GOT3 (cell line): Measurements from ENCODE around the gene PATJ.

Source experiments
- DNase-seq: peaks from one replicate; lab custom pipeline; 2025; ENCODE audit warnings: mixed read lengths; lab: John Stamatoyannopoulos, UW

The PATJ gene

DNA sequence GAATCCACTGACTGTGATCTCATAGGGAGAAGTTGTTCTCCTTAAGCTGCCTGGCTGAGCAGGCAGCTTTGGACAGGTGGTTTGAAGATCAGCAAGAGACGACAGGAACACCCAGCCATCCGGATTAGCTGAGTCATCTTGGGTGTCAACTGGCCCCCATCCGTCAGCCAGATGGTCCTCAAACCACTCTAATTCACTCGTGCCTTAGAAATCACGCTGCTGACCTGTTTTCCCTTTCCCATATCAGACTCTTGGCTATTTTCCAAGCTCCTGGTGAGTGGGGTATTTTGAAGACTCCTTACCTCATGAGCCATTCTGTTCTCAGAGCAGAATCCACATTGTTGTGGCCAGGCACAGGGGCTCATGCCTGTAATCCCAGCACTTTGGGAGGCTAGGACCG, 303.3 kb downstream of the PATJ start:
- DNase-seq, result no peak

DNA sequence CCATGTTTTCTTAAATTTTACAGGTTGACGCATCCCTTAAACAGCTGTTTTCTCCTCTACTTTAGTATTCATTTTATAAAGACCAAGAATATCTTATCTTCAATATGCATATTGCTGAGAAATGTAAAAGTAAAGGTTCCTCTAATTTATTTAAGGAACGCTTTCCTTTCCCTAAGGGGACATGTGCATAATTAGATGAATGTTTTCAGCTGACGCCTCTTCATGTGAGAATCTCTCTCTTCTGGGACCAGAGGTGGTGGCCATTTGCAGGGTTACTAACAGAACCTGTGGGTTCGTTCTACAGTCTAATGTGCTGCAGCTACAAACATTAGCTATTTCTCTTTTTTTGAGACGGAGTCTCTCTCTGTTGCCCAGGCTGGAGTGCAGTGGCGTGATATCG, 304.6 kb downstream of the PATJ start:
- DNase-seq, result no peak

DNA sequence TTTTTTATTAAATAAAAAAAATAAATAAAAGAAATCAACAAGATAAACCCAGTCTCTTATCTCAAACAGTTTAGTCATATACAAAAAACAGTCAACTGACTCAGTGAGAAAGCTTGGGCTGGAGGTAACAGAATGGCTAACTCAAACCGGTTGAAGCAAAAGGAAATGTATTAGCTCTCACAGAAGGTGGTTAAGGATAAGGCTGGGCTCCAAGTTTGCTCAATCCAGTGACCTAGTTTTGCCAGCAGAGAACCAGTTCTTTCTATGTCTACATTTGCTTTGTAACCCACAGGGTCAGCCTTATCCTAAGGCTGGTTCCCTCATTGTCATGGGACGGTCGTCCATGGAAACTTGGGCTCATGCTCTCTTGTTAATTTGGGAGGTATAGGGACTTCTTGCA, 307.9 kb downstream of the PATJ start:
- DNase-seq, result no peak

DNA sequence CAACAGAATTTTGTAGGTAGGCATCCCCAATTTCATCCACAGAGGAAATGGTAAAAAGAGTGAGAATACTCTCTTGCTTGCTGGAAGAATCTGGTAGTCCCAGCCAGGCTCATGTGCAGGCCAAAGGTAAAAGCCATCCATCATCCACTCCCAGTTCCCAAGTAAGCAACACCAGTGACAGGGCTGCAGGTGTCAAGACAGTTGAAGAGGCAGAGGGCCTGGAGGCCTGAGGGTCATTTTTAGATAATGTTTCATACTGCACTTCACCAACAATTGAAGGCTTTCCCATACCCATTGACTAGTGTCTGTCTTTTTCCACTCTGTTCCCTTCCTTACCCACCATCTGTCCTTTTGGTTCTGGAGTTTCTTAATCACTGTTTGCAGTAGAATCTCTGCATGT, 310.7 kb downstream of the PATJ start:
- DNase-seq, result no peak

DNA sequence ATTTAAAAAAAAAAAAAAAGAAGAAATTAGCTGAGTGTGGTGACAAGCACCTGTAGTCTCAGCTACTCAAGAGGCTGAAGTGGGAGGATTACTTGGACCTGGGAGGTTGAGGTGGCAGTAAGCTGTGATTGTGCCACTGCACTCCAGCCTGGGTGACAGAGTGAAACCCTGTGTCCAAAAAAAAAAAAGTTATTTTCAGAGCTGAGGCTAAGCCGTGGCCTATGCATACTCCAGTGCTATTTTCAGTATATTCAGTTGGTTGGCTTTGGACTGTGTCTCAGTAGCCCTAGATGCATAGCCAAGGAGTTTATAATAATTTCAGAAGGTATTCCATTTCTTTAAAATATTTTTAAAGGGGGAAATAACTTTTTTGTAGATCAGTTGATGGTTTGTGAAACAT, 311.9 kb downstream of the PATJ start:
- DNase-seq, result no peak

DNA sequence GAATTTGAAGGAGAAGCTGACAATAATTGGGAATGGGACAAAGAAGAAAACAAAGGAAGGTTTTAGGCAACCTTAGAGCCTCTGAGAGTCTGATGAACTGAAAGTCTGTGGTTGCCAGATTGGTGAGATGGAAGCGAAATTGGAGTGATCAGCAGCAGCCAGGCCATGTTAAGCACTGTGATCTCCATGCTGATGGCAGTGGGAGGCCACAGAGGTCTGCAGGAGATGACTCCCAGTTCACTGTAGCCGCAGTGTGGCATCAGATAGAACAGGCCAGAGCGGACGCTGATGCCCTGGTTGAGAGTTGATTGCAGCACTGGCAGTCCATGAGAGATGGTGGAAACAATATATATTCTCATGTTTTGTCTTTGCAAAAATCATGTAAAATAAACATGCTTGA, 314.9 kb downstream of the PATJ start:
- no peak for DNase-seq

DNA sequence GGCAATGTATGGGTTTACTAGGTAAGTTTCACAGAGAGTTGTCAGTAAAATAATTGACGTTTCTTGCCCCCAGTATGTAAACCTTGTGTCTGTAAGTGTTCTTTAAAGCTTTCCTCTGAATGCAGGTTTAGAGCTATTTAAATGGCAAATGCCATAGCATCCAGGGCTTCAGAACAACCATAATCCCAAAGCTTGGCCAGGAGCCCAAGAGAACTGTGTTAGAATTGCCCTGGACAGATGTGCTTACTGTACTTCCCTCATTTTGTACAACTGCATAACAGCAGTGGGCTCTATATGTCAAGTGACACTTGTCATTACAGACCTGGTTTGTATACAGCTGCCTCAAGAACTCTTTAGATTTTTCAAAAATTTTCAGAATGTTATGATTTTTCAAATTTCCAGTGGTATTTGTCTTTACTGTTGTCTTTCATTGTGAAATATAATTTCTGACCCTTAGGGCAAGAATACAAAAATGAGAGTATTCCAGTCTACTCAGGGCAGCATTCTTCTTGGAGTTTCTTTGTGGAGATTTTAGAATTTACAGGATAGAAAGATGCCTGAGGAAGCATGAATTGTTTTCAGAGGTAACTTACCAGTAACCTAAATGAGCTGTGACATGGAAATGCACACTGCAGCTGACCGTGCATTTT, 315.5 kb downstream of the PATJ start:
- DNase-seq, result no peak

DNA sequence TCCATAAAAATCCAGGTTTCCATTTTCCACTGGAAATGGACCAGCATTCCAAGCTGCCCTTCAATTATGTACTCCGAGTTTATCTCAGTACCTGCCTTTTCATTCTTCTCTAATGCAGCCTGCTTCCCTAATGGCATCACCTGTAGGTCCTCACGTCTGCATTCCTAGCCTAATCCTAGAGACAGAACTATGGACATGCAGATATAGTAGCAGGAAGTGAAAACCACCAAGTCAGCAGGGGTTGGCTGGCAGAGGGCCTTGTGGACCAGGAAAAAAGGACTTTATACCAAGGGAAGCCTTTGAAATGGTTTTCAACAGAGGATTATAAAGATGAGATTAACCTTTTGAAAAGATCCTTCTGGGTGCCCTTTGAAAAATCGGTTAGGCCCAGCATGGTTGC, 316.7 kb downstream of the PATJ start:
- DNase-seq, result no peak

DNA sequence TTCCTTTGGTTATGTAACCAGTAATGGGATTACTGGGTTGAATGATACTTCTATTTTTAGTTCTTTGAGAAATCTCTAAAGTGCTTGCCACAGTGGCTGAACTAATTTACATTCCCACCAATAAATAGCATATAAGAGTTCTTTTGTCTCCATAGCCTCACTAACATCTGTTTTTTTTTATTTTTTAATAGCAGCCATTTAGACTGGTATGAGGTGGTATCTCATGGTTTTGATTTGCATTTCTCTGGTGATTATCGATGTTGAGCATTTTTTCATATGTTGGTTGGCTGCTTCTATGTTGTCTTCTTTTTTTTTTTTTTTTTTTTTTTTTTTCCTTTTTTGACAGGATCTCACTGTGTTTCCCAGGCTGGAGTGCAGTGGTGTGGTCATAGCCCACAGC, 319.8 kb downstream of the PATJ start:
- DNase-seq, result no peak

DNA sequence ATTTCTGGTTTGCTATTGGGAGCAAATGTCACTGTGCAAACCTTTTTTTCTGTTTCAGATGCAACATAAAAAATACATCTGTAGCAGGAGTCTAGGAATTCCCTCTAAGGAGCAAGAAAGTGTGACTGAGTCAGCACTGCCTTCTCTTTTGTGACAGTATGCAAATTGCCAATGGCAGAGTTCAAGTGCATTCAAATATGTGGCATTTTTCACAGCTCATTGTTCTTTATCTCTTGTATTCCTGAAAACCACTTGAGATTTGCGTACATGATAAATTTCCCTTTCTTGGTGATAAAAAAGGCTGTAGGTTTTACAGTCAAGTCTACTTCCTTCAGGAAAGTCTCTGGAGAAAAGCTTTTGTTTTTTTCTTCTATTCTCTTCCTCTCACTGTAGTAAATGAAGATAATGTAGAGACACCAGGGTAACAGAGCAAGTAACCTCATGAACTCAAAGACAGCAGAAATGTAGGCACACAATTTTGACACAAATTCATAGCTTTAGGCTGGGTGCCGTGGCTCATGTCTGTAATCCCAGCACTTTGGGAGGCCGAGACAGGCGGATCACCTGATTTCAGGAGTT, 322.6 kb downstream of the PATJ start:
- no peak for DNase-seq

DNA sequence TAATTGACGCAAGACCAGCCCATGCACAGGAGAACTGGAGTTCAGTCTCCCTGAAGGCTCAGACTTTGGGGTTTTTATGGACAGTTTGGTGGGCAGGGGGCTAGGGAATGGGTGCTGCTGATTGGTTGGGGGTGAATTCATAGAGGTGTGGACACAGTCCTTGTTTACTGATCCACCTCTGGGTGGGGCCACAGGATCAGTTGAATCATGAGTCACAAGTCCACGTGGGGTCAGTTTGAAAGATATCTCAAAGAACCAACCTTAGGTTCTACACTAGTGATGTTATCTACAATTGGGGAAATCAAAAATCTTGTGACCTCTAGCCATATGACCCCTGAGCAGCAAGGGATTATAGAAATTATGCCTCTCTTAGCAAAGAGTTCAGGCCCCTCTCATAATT, 324.4 kb downstream of the PATJ start:
- no peak for DNase-seq

DNA sequence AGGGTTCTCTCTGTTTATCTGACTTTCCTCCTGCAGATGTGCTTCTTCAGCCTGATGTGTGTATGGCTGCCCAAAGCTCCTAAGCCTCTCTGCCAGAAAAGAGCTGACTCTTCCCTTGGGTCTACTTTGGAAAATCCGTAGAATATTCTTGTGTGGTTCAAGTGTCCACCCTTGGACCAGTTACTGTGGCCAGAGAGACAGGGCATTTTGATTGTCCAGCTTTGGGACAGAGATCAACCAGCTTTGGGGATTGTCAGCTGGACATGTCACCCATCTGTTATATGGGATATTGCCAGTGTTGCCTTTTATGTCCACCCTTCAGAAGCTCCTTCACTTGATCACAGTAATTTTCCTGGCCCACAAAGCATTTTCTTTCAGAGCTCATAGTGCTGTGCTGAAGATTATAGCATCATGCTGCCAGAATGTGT, 326.1 kb downstream of the PATJ start:
- no peak for DNase-seq

DNA sequence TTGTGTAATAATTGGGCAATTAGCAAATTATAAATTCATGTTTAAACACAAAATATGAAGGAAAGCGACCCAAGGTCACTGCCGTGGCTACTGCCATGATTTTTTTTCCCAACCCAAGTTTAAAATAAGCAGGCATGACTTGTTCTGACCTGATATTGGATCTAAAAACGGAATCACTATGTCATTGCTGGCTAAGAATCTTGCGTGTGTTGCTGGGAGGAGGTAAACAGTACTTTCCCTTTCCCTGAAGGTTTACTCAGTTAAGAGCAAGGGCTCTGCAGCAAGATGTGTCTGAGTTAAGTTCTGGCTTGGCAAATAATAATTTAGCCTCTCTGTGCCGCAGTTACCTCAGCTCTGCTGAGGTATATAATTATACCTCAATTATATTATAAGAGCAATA, 326.7 kb downstream of the PATJ start:
- no peak for DNase-seq

DNA sequence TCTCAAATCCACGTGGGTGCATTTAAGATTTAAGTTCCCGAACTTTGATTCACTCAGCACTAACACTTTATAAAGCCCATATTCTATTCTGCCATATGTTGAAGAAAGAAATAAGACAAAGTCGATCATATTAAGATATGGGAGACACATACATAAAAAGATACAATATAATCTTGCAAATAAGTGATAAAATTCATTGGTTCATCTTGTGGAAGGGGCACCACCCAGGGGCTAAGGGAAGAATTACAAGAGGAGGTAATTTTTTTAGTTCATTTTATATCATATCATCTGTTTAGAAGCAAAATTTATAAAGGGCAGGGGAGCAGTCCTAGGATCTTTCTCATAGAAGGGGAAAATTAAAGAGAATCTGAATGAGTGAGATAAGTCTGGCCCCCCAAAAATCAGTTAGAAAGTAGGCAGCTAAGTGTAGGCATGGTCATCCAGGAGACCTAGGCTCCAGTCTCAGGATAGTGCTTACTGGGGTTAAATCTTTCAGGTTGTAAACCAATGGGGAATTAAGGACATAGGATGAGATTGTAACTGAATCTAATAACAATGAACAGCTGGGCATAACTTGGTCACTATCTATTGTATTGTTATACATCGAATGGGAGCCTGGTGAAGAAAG, 328.2 kb downstream of the PATJ start:
- no peak for DNase-seq

DNA sequence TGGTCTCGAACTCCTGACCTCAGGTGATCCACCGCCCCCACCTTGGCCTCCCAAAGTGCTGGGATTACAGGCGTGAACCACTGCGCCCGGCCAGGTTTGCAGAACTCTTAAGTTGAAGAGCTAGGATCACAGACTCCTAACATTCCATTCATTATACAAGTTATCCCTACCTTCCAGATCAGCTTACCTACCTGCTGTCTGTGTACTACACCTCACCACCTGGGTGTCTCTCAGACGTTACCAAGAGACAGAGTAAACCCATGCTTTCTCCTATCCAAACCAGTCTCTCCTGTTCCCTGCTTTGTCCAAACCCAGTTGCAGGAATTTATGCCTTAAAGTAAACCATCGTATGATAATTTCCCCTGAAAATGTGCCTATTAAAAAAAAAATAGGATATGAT, 329.4 kb downstream of the PATJ start:
- no peak for DNase-seq

DNA sequence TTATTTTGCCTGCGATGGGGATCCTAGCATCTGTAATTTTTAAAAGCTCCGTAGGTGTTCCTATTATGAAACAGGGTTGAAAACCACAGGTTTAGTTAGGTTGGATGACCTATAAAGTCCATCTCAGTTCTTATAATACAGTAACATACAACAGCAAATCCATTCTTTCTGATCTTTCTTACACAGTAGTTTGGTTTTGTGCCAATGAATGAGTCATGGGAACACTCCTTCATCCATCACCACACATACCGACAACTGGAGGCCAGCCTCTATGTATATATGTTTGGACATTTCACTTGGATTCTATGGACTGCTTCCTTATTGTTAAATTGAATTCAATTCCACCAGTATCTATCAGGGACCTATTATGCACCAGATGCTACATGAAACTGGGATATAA, 334.0 kb downstream of the PATJ start:
- no peak for DNase-seq

DNA sequence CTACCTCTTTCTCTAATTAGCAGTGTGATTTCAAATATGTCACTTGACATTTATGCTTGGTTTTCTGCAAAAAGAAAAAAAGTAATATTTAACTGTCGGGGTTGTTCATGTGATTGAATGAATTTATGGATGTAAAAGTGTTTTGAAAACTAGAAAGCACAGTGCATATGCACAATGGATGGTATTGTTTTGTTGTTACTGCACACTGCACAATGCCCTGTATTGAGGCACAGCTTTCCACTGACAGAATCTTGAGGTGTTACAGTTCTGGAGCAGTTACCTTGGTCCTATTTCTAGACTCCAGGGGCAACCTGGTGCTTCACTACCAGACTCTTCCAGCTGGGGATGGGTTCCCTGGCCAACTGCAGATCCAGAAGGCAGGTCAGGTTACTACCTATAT, 335.5 kb downstream of the PATJ start:
- no peak for DNase-seq

DNA sequence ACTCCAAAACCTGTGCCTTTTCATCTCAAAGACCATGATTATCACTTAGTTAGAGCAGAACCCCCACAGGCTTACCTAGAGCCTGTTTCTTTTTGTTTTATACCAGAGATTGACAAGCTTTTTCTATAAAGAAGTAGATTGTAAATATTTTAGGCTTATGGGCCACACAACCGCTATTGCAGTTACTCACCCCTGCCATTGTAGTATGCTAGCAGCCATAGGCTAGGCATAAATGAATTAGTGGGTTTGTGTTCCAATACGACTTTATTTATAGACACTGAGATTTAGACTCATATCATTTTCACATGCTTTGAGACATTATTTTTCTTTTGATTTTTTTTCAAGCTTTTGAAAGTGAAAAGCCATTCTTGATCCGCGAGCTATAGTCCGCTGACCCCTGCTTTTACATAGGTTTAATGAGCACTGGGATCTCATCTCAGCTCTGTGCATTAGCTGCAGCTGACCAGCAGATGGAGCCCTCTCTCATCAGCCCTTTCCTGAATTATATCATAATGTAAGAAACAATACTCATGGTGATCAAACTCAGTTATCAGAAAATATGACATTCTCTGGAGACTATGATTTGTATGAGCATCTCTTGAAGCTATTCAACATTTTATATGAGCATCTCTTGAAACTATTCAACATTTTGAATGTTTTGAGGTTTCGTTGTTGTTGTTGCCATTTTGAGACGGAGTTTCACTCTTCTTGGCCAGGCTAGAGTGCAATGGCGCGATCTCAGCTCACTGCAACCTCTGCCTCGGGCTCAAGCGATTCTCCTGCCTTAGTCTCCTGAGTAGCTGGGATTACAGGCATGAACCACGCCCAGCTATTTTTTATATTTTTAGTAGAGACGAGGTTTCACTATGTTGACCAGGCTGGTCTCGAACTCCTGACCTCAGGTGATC, 340.4 kb downstream of the PATJ start:
- DNase-seq, result no peak

DNA sequence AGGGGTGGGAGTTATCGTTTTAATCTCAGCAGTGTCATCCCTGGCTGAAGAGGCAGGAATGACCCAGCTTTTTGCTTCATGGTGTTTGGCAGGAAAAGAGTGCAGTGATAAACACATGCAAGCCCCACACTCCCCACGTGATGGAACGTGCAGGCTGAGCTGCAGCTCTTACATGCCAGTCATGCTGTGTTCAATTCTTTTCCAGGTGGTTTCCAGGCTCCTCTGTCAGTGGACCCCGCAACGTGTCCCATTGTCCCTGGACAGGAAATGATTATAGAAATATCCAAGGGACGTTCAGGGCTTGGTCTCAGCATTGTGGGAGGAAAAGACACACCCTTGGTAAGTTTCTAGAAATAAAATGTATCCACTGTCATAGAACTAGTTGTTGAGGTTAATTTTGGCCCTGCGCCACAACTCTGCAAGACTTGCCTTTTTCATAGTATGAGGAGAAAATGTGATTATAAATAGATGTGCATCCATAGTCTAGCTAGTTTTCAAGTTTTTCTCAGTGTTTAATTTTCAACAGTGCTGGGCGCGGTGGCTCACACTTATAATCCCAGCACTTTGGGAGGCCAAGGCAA, 342.1 kb downstream of the PATJ start:
- no peak for DNase-seq

DNA sequence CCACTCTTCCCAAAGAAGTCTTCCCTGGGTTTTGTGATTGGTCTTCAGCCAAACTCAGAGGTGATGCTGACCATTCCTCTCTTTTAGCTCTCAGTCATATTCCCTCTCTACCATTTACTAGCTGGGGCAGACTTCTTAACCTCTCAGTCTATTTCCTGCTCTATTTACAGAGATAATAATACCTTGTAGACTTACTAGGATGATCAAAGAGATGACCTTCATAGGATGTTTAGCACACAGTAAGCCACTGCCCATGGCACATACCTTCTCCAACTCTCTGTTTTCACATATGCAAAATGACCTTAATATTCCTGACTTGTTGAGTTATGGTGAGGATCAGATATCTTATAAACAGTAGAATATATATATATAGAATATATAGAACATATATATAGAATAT, 346.2 kb downstream of the PATJ start:
- DNase-seq, result no peak

DNA sequence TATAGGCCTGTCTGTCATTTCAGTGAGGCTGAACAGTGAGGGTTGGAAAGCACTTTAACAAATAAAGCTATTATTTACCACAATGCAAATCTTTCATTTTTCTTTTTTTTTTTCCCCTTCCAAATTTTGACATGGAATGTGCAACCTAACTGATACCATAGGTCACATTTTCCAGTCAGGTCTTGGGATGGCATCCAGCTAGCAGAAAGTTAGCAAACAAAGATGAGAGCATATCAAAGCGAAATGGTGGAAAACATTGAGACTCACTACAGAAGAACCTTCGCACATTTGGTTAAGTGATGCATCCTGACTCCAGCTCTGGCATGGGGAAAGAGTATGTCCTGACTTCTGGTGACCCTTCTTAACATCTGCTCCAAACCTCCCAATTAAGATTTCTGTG, 347.3 kb downstream of the PATJ start:
- no peak for DNase-seq

DNA sequence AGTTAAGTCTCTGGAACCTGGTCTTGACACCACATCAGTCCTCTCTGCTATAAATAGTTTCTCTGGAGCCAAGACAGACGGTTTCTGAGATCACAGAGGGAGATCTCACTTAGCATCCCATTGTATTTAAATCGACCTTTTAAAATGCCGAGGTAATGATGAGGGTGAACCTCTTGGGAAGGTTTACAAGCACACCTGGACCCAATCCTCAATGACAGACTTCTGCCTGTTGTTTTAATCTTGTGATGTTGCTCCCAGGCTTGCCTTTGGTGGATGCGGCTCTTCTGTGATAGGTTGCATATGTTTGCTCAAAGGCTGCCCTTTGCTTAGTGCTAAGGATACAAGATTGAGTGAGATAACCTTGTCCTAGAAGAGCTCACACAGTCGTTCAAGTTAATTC, 347.7 kb downstream of the PATJ start:
- no peak for DNase-seq

DNA sequence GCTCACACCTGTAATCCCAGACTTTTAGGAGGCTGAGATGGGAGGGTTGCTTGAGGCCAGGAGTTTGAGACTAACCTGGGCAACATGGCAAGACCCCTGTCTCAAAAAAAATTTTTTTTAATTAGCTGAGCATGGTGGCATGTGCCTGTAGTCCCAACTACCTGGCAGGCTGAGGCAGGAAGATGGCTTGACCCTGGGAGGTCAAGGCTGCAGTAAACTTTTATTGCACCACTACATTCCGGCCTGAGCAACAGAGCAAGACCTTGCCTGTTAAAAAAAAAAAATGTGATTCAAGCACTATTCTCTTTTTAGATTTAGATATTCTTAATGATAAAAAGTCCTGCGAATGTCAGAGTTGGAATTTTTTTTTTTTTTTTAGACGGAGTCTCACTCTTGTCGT, 349.8 kb downstream of the PATJ start:
- DNase-seq, result no peak
